GM20000 (cell line): ENCODE measurements around the gene MIF4GD.

Experiments used
- DNase-seq: peaks from one replicate; pipeline ENCODE4 v3.0.0; 2012; ENCODE audit warnings: low spot score
- CTCF ChIP-seq: IDR thresholded peaks from 2 replicates; pipeline ENCODE4 v1.5.1; 2012; ENCODE audit warnings: mild to moderate bottlenecking, control low read depth; ENCODE audit errors: extremely low read depth, missing control alignments

Gene MIF4GD

GRCh38 chr17:75270218-75270965, 639 bp downstream of the MIF4GD start:
- DNase-seq, result peak; percentile 88
- TF ChIP-seq CTCF, result peak; percentile 8

- no peak for TF ChIP-seq CTCF
- no peak for DNase-seq
Measured at GRCh38 chr17:75269844-75270217, 1.2 kb downstream of the MIF4GD start.

- no peak for DNase-seq
- TF ChIP-seq CTCF, result no peak
Measured at GRCh38 chr17:75267411-75268232, 3.4 kb downstream of the MIF4GD start.

- no peak for DNase-seq
- no peak for TF ChIP-seq CTCF
Measured at GRCh38 chr17:75267153-75267410, 3.9 kb downstream of the MIF4GD start.

GRCh38 chr17:75266316-75267152, 4.5 kb downstream of the MIF4GD start:
- no peak for TF ChIP-seq CTCF
- DNase-seq, result no peak

- no peak for TF ChIP-seq CTCF
- DNase-seq, result no peak
Measured at GRCh38 chr17:75265614-75266315, 5.3 kb downstream of the MIF4GD start.

GRCh38 chr17:75263055-75263454, 8.0 kb downstream of the MIF4GD start:
- DNase-seq, result no peak
- TF ChIP-seq CTCF, result no peak
